NCI-H2196 (cell line): ENCODE measurements around the gene GFY.
A peak's percentile ranks its signal among the peaks of the same experiment; 100 is the strongest.

ENCODE experiments used
- DNase-seq: peaks from one replicate; lab custom pipeline; 2025; ENCODE audit not compliant: unreplicated experiment; lab: John Stamatoyannopoulos, UW

Gene GFY

DNA sequence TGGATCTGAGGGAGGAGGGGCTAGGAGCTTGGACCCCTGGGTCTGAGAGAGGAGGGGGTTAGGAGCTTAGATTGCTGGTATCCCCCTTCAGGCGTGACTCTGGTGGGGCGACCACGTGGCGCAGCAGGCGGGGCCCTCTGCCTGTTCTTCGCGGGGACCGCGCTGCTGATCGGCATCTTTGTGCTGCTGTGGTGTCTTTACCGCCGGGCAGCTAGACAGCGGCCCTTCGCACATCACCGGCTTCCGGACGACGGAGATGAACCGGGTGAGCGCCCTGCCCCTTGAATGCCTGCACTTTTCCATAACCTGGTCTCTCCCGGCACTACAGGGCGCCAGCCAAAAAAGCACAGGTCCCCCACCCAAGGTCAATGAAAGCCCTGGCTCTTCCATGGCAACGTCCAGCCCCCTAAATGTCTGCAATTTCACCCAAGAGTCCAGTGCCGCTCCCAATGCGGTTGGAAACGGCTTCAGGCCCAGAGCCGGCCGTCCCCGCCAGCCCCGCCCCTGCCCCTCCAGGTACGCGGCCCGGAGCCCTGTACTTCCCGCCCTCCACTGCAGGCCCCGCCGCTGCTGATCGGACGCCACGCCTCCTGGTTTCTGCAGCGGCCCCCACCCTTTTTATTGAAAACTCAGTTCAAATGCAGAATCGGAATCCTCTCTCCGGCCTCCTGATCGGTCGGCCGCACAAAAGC lies 2.8 kb downstream of the GFY start:
- DNase-seq = peak; percentile 27

GRCh38 chr19:49428547-49429451 lies 3.6 kb downstream of the GFY start:
- DNase-seq = no peak

DNA sequence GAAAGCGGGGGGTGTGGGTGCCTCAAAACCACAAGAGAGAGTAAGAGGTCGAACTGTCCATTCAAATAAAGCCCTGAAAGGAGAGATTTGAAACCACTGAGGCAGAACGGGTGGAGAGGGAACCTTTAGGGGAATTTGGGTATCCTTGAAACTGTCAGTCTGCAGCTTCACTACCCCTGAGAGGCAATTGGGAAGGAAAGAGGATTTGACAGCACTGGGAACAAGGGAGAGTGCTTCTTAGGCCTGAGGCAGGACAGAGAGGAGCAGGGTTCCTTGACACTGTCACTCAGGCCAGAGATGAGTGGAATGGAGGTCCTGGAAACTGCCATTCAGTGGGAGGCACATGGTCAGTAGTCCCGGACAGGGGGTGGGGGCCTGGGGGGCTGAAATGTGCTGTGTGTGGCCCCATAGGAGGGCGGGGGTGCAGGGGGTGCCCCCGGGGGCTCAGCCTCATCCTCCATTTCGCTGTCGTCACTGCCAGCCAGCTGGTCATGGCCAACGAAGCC lies 5.0 kb downstream of the GFY start:
- DNase-seq = no peak

DNA sequence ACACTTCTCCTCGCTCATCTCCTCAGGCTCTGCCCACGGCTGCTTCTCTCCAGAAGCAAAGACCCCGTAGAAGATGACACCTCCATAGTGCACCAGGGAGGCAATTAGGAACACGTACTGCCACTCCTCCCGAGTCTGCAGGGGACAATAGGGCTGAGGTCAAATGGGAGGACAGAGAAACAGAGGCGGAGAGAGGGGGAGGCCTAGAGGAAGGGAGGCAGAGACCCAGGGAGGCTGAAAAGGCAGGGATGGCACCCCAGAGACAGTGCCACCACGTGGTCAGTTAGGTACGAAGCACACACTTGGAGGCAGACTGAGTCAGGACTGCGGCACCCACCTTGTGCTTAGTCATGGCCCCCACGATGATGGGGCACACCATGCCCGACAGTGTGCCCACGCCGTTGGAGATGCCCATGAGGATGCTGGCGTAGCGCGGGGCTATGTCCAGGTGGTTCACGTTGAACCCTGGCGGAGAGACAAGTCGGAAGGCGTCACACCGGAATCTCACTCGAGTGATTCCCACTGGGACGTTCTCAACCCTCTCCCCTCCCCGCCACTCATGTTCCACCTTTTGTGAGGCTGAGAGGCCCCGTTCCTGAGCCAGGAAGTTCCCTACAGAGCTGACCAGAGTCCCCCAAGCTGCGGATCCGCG lies 5.6 kb downstream of the GFY start:
- no peak for DNase-seq

GRCh38 chr19:49431330-49431749 lies 6.2 kb downstream of the GFY start:
- no peak for DNase-seq

DNA sequence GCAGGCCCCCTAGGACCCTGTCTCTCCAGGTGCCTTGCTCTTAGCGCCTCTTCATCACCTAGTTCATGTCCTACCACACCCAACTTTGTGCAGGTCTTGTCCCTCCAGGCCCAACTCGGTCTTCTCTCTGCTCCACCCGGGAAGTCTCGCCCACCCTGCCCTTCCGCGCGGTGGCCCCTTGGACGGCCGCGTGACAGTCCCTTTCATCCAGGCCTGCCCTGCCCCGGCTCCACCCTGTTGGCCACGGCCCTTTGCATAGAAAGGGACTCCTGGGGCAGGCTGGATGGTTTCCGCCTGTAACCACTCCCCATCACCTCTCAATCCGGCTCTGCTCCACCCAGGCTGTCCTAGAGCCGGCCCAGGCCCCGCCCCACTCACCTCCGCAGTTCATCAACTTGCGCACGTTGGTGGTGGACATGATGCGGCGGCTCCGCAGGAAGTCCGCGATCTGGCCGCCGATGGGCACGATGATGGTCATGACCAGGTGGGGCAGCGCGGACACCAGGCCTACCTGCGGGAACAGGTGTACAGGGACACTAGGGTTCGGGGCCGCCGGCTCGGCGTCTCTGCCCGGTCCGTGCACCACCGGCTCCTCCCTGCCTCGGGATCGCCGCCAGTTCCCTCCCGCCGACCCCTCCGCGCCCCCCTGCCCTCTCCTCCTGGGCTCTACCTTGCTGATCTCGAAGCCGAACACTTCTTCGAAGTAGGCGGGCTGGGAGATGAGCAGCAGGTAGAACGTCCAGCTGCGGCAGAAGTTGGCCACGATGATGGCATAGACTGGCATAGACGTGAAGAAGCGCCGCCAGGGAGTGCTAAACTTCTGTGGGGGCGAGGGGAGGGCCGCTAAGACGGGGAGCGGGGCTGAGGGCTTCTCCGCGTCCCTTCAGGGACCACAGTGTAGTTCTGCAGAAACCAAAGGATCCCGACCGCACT lies 7.2 kb downstream of the GFY start:
- DNase-seq = no peak

GRCh38 chr19:49433240-49433901 lies 8.2 kb downstream of the GFY start:
- DNase-seq = no peak

- no peak for DNase-seq
Observed at GRCh38 chr19:49434907-49435583, 9.9 kb downstream of the GFY start.

DNA sequence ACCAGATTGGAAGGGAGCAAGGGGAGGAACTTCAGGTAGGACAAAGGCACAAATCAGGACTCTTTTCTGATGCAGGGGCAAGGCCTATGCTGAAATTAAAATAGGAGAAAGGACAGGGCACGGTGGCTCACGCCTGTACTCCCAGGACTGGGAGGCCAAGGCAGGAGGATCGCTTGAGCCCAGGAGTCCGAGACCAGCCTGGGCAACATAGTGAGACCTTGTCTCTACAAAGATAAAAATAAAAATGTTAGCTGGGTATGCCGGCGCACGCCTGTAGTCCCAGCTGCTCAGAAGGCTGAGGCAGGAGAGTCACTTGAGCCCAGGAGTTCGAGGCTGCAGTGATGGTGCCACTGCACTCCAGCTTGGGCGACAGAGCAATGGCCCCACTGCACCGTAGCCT lies 10.5 kb downstream of the GFY start:
- DNase-seq = no peak

DNA sequence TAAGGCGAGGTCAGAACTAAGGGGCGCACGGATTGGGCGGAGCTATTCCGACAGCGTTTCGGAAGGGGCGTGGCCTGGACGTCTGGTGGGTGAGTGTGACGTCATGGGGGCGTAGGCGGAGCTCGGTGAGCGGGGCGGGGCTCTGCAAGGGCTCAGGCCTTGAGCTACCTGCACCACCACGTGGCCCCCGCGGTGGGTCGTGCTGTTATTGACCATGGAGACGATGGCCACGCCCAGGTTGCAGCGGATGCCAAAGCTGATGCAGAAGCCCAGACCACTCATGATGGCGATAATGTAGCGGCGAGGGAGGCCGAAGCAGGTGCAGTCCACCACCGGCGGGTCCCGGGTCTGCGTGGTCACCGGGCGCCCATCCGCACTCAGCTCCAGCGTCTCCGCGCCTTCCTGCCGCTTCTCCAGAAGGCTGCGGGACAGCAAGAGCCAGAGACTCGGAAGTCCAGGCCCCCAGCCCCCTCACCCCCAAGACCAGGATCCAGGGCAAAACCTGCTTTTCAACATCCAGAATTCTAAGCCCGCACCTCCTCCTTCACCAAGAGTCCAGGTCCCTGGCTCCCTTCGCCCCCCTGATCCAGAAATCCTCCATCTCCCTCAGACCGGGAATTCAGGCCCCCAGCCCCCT lies 11.3 kb downstream of the GFY start:
- no peak for DNase-seq

DNA sequence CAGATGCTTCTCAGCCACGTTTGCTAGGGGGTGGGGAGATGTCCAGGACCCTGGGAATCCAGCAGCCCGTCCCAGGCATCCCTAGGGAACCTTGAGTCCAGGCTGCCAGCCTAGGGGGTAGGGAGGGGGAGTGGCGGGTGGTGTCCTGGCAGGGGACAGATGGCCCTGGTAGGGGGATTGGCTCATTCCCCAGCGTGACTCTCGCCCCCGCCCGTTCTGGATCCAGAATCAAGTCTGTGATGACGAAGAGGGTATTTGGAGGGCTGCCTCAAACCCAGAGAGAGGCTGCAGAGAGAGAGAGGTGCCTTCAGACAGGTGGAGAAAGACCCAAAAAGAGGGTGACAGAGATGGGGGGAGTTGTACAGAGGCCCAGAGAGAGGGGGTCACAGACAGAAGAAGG lies 12.0 kb downstream of the GFY start:
- DNase-seq = no peak

DNA sequence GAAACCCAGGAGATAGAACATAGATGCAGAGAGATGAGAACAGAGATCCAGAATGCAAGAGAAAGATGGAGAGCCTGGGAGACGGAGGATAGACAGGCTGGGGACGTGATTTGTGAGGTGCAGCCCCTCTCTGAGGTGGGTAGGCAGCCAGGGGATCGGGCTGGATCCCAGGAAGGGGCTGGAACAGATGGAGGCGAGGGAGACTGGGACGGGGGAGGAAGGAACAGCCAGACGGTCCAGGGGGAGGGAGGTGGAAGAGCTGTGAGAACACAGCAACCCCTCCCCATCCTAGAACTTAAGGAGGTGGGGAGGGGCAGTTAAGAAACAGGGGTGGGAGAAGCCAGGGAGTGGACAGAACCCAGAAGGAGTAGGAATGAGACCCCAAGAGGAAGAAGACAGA lies 13.1 kb downstream of the GFY start:
- no peak for DNase-seq

DNA sequence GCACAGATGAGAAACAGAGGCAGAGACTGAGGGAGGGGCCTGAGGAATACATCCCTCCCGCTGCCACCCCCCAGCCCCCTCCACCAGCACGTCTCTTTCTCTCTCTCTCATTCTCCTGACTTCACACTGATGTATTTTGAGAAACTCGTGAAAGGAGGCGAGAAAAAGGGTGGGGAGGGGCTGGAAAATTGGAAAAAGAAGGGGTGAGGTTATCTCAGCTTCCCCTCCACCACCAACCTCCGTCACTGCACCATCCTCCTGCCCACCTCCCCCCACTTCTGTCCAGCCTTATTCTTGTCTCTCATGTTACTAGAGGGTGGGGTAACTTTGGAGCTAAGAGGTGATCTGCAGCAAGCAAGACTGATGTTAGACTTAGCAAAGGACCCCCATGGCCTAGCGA lies 14.6 kb downstream of the GFY start:
- DNase-seq = no peak

GRCh38 chr19:49440439-49441209 lies 15.4 kb downstream of the GFY start:
- DNase-seq = no peak

DNA sequence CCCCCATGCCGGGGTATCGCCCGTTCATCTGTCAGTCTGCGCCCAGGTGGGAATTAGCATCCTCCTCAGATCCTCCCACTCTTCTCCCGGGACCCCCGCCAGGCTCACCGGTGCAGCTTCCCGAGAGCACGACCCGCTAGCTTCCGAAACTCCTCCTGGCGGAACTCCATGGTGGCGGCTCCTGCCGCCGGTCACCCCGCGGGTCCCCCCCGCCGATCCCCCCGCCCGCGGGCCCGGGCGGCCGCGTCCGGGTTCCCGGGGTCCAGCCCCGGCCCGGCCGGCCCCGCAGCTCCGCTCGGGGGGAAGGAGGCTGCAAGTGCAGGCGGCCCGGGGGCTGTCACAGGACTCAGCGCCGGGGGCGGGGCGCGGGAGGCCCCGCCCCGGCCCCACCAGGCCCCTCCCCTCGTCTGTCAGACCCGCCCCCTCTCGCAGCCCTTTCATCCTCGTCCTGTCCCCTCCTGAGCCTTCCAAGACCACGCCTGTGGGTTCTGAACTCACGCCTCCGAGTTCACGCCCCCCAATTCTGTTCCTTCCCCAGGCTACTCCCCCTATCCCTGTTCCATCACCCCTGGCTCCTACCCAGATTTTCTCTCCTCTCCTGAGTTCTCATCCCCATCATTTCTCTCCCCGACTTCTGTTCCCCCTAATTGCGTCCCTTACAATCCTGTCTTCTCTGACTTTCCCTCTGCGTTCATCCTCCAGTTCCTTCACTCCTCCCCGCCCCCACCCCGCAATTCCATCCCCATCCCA lies 16.2 kb downstream of the GFY start, which contains the start of gene SLC17A7:
TSS of gene SLC17A7 (minus strand) at position 318 of the 750 bp plus-strand sequence. CDS start at position 170, 148 bp downstream.
- DNase-seq = peak; percentile 38

DNA sequence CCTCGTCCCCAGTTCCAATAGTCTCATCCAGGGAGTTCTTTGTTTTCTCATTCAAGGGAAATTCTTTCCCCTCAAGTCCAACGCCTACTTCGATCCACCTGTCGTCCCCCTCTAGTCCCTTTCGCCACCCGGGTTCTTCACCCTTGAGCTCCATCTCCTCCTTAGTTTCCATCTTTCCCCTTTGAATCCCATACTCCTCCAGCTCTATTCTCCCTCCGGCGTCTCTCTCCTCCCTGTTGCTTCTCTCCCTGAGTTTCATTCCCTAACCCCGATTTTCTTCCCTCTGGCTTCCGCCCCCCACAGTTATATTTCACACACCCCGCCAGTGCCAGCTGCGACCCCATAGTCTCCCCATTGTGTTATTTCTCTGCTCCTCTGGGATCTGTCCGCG lies 16.8 kb downstream of the GFY start:
- DNase-seq = no peak

GRCh38 chr19:49442354-49442753 lies 17.2 kb downstream of the GFY start:
- peak; percentile 52 for DNase-seq
